HepG2 (cell line): ENCODE results near the gene PLEKHH1. TPM values are rescaled to one million over a fixed set of nuclear protein-coding genes. Genes with fewer than 3 reads are reported as not detected.

Source experiments
- CREM ChIP-seq, 2 experiments: sonication (generic) in 1 of 2; formaldehyde crosslinking in 1 of 2; IDR thresholded peaks; 2 replicates each; pipeline versions ENCODE4 v1.4.0 to v1.6.1; 2016 to 2020; ENCODE audit warnings: antibody characterized with exemption in 1 of 2, mild to moderate bottlenecking in 1 of 2, missing genetic modification reagents in 1 of 2
- ESRRA ChIP-seq: sonication (generic); formaldehyde crosslinking; IDR thresholded peaks from 2 replicates; pipeline ENCODE4 v1.5.1; 2020; ENCODE audit warnings: mild to moderate bottlenecking, low read depth, missing genetic modification reagents
- REST ChIP-seq, 2 experiments: IDR thresholded peaks; 2 replicates each; pipeline ENCODE4 v1.6.1; 2011 to 2012; ENCODE audit warnings: low read length in 2 of 2, borderline replicate concordance in 1 of 2, low read depth in 1 of 2, mild to moderate bottlenecking in 1 of 2, moderate library complexity in 1 of 2
- ZMYM2 ChIP-seq: sonication (generic); formaldehyde crosslinking; IDR thresholded peaks from 2 replicates; pipeline ENCODE4 v1.8.0; 2022; ENCODE audit warnings: mild to moderate bottlenecking, missing genetic modification reagents
- polyA plus RNA-seq, 8 experiments: library from polyadenylated mRNA; depleted of rRNA in 3 of 8; stranded (reverse) in 7 of 8; unstranded in 1 of 8; fragments of >200 nt; fragmentation: Illumina TruSeq in 4 of 8; extraction: Trizol in 4 of 8; gene quantifications; 2 replicates each; pipeline versions ENCODE4 v1.2.1 to v1.2.3, GENCODE V29; 2011 to 2016; ENCODE audit warnings: low read depth in 4 of 8, missing spikeins in 1 of 8, mixed read lengths in 1 of 8; ENCODE audit not compliant: insufficient read depth in 1 of 8
- total RNA-seq, 5 experiments: library from RNA; depleted of rRNA; stranded (reverse); fragments of >200 nt; fragmentation: Illumina TruSeq; extraction: Trizol; gene quantifications; 2 replicates each; pipeline ENCODE4 v1.2.3, GENCODE V29; 2016; ENCODE audit warnings: low read depth in 1 of 5
- TF ChIP-seq, protein P1 (sequence below): sonication (generic); formaldehyde crosslinking; IDR thresholded peaks from one replicate; pipeline ENCODE4 v1.5.1; 2020; ENCODE audit warnings: mild to moderate bottlenecking, missing genetic modification reagents; ENCODE audit errors: not compliant biosample characterization
- TF ChIP-seq, protein P2 (sequence below): sonication (generic); formaldehyde crosslinking; IDR thresholded peaks from 2 replicates; pipeline ENCODE4 v1.5.0; 2020; ENCODE audit warnings: mild to moderate bottlenecking, missing genetic modification reagents, borderline replicate concordance
- TF ChIP-seq, protein P3 (sequence below): sonication (generic); formaldehyde crosslinking; IDR thresholded peaks from 2 replicates; pipeline ENCODE4 v1.4.0; 2020; ENCODE audit warnings: mild to moderate bottlenecking, missing genetic modification reagents, borderline replicate concordance
- TF ChIP-seq, protein P4 (sequence below): sonication (generic); formaldehyde crosslinking; IDR thresholded peaks from 2 replicates; pipeline ENCODE4 v1.5.0; 2020; ENCODE audit warnings: missing genetic modification reagents, mild to moderate bottlenecking, borderline replicate concordance

Gene PLEKHH1
- total and polyA plus RNA-seq, 2 of the 13 experiments (the other 11 are each of a cell fraction or from before 2014, with no cell fraction given), result 8.6 to 15.8 TPM

GRCh38 chr14:67526181-67526580 lies 6.9 kb upstream of the PLEKHH1 start (continued):
- TF ChIP-seq REST (IDR thresholded peaks at IDR 0.05; ENCODE audit: borderline replicate concordance in 1 of 2, low read depth in 1 of 2, low read length in 2 of 2), result no peak
- TF ChIP-seq, protein P1, sequence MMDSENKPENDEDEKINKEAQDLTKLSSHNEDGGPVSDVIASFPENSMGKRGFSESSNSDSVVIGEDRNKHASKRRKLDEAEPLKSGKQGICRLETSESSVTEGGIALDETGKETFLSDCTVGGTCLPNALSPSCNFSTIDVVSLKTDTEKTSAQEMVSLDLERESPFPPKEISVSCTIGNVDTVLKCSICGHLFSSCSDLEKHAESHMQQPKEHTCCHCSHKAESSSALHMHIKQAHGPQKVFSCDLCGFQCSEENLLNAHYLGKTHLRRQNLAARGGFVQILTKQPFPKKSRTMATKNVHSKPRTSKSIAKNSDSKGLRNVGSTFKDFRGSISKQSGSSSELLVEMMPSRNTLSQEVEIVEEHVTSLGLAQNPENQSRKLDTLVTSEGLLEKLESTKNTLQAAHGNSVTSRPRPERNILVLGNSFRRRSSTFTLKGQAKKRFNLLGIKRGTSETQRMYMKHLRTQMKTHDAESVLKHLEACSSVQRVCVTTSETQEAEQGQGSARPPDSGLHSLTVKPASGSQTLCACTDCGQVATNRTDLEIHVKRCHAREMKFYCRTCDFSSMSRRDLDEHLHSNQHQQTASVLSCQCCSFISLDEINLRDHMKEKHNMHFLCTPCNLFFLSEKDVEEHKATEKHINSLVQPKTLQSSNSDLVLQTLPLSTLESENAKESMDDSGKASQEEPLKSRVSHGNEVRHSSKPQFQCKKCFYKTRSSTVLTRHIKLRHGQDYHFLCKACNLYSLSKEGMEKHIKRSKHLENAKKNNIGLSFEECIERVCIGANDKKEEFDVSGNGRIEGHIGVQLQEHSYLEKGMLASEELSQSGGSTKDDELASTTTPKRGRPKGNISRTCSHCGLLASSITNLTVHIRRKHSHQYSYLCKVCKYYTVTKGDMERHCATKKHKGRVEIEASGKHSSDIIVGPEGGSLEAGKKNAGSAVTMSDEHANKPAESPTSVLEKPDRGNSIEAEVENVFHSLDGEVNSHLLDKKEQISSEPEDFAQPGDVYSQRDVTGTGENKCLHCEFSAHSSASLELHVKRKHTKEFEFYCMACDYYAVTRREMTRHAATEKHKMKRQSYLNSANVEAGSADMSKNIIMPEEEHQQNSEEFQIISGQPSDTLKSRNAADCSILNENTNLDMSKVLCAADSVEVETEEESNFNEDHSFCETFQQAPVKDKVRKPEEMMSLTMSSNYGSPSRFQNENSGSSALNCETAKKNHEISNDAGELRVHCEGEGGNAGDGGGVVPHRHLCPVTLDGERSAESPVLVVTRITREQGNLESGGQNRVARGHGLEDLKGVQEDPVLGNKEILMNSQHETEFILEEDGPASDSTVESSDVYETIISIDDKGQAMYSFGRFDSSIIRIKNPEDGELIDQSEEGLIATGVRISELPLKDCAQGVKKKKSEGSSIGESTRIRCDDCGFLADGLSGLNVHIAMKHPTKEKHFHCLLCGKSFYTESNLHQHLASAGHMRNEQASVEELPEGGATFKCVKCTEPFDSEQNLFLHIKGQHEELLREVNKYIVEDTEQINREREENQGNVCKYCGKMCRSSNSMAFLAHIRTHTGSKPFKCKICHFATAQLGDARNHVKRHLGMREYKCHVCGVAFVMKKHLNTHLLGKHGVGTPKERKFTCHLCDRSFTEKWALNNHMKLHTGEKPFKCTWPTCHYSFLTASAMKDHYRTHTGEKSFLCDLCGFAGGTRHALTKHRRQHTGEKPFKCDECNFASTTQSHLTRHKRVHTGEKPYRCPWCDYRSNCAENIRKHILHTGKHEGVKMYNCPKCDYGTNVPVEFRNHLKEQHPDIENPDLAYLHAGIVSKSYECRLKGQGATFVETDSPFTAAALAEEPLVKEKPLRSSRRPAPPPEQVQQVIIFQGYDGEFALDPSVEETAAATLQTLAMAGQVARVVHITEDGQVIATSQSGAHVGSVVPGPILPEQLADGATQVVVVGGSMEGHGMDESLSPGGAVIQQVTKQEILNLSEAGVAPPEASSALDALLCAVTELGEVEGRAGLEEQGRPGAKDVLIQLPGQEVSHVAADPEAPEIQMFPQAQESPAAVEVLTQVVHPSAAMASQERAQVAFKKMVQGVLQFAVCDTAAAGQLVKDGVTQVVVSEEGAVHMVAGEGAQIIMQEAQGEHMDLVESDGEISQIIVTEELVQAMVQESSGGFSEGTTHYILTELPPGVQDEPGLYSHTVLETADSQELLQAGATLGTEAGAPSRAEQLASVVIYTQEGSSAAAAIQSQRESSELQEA (CRISPR knock-in tag), result no peak
- TF ChIP-seq, protein P2, sequence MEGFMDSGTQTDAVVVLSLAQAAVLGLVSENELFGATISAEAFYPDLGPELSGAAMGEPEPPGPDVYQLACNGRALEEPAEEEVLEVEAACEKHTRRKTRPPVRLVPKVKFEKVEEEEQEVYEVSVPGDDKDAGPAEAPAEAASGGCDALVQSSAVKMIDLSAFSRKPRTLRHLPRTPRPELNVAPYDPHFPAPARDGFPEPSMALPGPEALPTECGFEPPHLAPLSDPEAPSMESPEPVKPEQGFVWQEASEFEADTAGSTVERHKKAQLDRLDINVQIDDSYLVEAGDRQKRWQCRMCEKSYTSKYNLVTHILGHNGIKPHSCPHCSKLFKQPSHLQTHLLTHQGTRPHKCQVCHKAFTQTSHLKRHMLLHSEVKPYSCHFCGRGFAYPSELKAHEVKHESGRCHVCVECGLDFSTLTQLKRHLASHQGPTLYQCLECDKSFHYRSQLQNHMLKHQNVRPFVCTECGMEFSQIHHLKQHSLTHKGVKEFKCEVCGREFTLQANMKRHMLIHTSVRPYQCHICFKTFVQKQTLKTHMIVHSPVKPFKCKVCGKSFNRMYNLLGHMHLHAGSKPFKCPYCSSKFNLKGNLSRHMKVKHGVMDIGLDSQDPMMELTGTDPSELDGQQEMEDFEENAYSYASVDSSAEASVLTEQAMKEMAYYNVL (CRISPR knock-in tag), result no peak
- no peak for TF ChIP-seq ESRRA
- TF ChIP-seq, protein P3, sequence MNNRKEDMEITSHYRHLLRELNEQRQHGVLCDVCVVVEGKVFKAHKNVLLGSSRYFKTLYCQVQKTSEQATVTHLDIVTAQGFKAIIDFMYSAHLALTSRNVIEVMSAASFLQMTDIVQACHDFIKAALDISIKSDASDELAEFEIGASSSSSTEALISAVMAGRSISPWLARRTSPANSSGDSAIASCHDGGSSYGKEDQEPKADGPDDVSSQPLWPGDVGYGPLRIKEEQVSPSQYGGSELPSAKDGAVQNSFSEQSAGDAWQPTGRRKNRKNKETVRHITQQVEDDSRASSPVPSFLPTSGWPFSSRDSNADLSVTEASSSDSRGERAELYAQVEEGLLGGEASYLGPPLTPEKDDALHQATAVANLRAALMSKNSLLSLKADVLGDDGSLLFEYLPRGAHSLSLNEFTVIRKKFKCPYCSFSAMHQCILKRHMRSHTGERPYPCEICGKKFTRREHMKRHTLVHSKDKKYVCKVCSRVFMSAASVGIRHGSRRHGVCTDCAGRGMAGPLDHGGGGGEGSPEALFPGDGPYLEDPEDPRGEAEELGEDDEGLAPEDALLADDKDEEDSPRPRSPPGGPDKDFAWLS (CRISPR knock-in tag), result no peak
- TF ChIP-seq, protein P4, sequence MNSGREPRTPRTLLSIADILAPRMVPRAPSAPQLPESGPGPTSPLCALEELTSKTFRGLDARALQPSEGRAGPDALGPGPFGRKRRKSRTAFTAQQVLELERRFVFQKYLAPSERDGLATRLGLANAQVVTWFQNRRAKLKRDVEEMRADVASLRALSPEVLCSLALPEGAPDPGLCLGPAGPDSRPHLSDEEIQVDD, result no peak
- no peak for TF ChIP-seq CREM (IDR thresholded peaks at IDR 0.05)
- TF ChIP-seq CREM (CRISPR knock-in tag; IDR thresholded peaks at IDR 0.05), result no peak
- TF ChIP-seq ZMYM2 (CRISPR knock-in tag), result no peak
